Pancreas (tissue), 10 donors: Measurements from ENCODE around the gene ZNF322. TPM values are rescaled to one million over a fixed set of nuclear protein-coding genes. Genes with fewer than 3 reads are reported as not detected.

Experiments used
- ATAC-seq, 4 donors: fragments of 200-7000 bp; cut with Tn5 transposase; one replicate each; pipeline versions ENCODE4 v1.8.0 to v1.9.1; 2020; ENCODE audit warnings: mild to moderate bottlenecking in 4 of 4, moderate library complexity in 4 of 4
- DNase-seq, 6 donors: peaks; one replicate each; pipeline ENCODE4 v3.0.0-alpha.2; 2020
- FAIRE-seq: peaks from 2 replicates; lab custom pipeline; 2012; peaks lifted over from hg19 to GRCh38; lab: Jason Lieb, UNC
- H3K27ac ChIP-seq, 4 donors: fragments of 200-600 bp; sonication (generic); 1 replicate in 3 of 4; 2 replicates in 1 of 4; pipeline versions ENCODE4 v1.5.0 to v1.8.0; 2020
- H3K27me3 ChIP-seq, 4 donors: fragments of 200-600 bp; one replicate each; pipeline ENCODE4 v1.8.0; 2021
- H3K36me3 ChIP-seq, 3 donors: fragments of 200-600 bp; sonication (generic) in 1 of 3; one replicate each; pipeline versions ENCODE4 v1.5.0 to v1.8.0; 2020 to 2021
- H3K4me1 ChIP-seq, 3 donors: fragments of 200-600 bp; one replicate each; pipeline ENCODE4 v1.8.0; 2021
- H3K4me3 ChIP-seq, 4 donors: fragments of 200-600 bp; sonication (generic) in 2 of 4; one replicate each; pipeline versions ENCODE4 v1.5.0 to v1.8.0; 2020 to 2021
- H3K9me3 ChIP-seq, 4 donors: fragments of 200-600 bp; one replicate each; pipeline ENCODE4 v1.8.0; 2021
- CTCF ChIP-seq, 4 donors: fragments of 200-600 bp; sonication (generic) in 3 of 4; IDR thresholded peaks; one replicate each; pipeline versions ENCODE4 v1.5.0 to v1.8.0; 2021; ENCODE audit warnings: antibody characterized with exemption in 4 of 4
- WGBS, 2 donors: extraction: QIAGEN DNeasy Blood & Tissue Kit; methylation state at CpG; one replicate each; pipeline ENCODE4 v1.1.7; 2013; 5-methylcytosine and 5-hydroxymethylcytosine counted together
- intact Hi-C, 3 donors: fragments of 100-400 bp; cut with DNase I; formaldehyde crosslinking; loops; one replicate each; pipeline versions ENCODE4 v1.11.1 to v1.14.2; 2022
- polyA plus RNA-seq, 2 donors: library from polyadenylated mRNA; stranded (reverse); fragments of 200-250 nt; gene quantifications; one replicate each; pipeline ENCODE4 v1.2.3, GENCODE V29; 2013
- total RNA-seq, 6 donors: library from RNA; stranded (reverse); fragmentation: NEBNext Ultra II Directional in 4 of 6; extraction: Animal tissue kit (Norgen Biotek cat#: 25700) in 4 of 6; gene quantifications; one replicate each; pipeline versions ENCODE4 v1.2.1 to v1.2.4, GENCODE V29; 2021 to 2023
- donor health status: healthy with polysubstance abuse.
- donor health status: DM: no; HTN: no; CAD: no; lungs with moderate emphysema.
- donor health status: DM: no; HTN: no; CAD: no.
- donor health status: control.
- donor health status: control.
- donor health status: Bipolar disorder and iron deficiency.
- donor health status: DM: yes; HTN: yes; CAD: no.
- donor health status: DM: no; HTN: no; CAD: no.
- donor health status: DM: no; HTN: no; CAD: no.
- donor health status: DM: yes; HTN: yes; CAD: no.

Gene ZNF322
- total and polyA plus RNA-seq, 8 donors: 3.7 to 17.0 (median 6.8) TPM

- H3K27me3 ChIP-seq: peaks cover 0 to 41% (median 5%) of the 10 kb centered on the region in 4 donors
- FAIRE-seq (no peak), DNase-seq (no peak), ATAC-seq (no peak)
- WGBS, 2 donors: 24 to 27% methylated on average over 23 of the region's 23 CpGs
- H3K36me3 ChIP-seq: peaks cover 0 to 5% (median 0%) of the 10 kb centered on the region in 3 donors
- H3K4me1 ChIP-seq: peaks cover 0 to 18% (median 0%) of the 10 kb centered on the region in 3 donors
- intact Hi-C loops: loop anchor here in 1 of 3 donors (5.0 kb wide), 1 partner anchor 253 kb away; no protein-coding TSS in a partner anchor
- TF ChIP-seq CTCF (IDR thresholded peaks at IDR 0.05): no peak
- no peaks in the 10 kb centered on the region for H3K9me3 ChIP-seq
- H3K27ac ChIP-seq: peak overlapping the region in 1 of 4 donors; percentile 85
- H3K4me3 ChIP-seq: peak overlapping the region in 2 of 4 donors; percentile 88 to 95
Measured at GRCh38 chr6:26594730-26595632, 64.6 kb downstream of the ZNF322 start.

DNA sequence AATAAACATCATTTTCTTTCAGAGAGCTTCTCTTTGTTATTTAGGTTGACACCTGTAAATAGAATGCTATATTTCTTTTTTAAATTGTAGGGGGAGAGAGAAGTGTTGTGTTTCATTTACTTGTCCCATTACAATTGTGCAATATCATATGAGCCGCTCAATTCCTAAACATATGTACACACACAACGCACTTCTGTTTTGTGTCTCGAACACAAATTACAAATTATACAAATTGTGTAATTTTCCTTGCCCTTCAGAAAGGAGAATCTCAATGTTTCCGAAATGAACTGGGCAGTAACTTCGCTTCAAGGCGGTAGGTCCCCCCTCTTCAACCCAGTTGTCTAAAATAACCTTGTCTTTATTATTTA lies 65.4 kb downstream of the ZNF322 start:
- H3K27me3 ChIP-seq: peaks cover 0 to 41% (median 6%) of the 10 kb centered on the region in 4 donors
- no peak for TF ChIP-seq CTCF (IDR thresholded peaks at IDR 0.05)
- DNase-seq: no peak
- no peaks in the 10 kb centered on the region for H3K9me3 ChIP-seq
- ATAC-seq: no peak
- no peak for FAIRE-seq
- intact Hi-C loops: no loop called here
- WGBS, 2 donors: 26 to 38% methylated on average over 6 of the region's 6 CpGs
- peaks cover 0 to 18% (median 0%) of the 10 kb centered on the region in 3 donors for H3K4me1 ChIP-seq
- peaks cover 0 to 5% (median 0%) of the 10 kb centered on the region in 3 donors for H3K36me3 ChIP-seq
- no peak overlapping the region for H3K4me3 ChIP-seq
- H3K27ac ChIP-seq: no peak overlapping the region

DNA sequence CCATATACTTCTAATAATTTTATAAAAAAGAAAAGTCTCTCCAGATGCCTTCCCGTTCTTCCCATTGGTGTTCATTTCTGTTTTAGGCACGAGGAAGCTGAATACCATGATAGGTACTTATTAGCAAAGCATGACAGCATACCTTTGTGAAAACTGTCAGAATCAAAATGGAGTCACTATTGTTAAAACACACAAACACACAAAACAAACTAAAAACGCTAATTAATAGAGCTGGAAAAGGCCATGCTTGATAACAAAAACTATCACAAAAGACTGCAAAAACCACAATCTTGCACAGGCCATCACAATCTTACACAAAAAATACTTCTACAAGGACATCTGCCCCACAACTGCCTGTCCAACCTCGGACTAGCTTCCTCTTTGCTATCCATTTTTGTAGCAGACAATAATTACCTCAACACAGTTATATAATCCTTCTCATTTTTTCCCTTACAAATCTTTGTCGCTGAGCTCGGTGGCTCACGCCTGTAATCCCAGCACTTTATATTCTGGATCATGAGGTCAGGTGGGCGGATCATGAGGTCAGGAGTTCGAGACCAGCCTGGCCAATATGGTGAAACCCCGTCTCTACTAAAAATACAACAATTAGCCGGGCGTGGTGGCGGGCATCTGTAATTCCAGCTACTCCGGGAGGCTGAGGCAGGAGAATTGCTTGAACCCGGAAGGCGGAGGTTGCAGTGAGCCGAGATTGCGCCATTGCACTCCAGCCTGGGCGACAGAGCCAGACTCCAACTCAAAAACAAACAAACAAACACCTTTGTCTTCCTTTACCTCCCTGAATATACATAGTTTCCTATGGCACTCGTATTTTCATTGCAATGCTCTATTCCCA lies 66.0 kb downstream of the ZNF322 start:
- H3K27ac ChIP-seq: no peak overlapping the region
- no peak for FAIRE-seq
- no peak overlapping the region for H3K4me3 ChIP-seq
- peaks cover 0 to 18% (median 0%) of the 10 kb centered on the region in 3 donors for H3K4me1 ChIP-seq
- peaks cover 0 to 41% (median 6%) of the 10 kb centered on the region in 4 donors for H3K27me3 ChIP-seq
- H3K9me3 ChIP-seq: no peaks in the 10 kb centered on the region
- no peak for DNase-seq
- no peak for ATAC-seq
- intact Hi-C loops: no loop called here
- TF ChIP-seq CTCF (IDR thresholded peaks at IDR 0.05): no peak
- peaks cover 0 to 1% (median 0%) of the 10 kb centered on the region in 3 donors for H3K36me3 ChIP-seq
- 31 to 36% methylated on average over 20 of the region's 20 CpGs for WGBS, 2 donors

DNA sequence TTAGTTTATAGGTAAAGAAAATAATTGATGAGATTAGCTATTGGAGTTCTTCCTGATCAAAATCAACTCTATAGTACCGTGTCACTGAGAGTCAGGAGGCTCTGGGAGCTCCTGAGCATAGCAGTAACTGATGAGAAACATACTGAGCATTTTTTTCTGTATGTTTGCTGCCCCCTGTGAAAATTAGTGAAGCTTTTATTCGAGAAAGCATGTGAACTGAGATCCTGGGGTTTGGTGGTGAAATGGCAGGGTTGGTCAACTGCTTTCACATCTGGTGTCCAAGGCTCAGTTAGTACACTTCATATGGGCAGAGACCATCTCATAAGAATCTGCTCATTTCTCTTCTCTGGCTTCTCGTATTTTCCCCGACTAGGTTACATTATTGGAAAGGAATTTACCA lies 66.9 kb downstream of the ZNF322 start:
- no peak for ATAC-seq
- Histone ChIP-seq H3K36me3 (no peaks in the 10 kb centered on the region), H3K27me3 (peaks cover 0 to 41% (median 6%) of the 10 kb centered on the region in 4 donors), H3K9me3 (no peaks in the 10 kb centered on the region), H3K4me3 (no peak overlapping the region), H3K4me1 (peaks cover 0 to 11% (median 0%) of the 10 kb centered on the region in 3 donors), H3K27ac (no peak overlapping the region)
- intact Hi-C loops: no loop called here
- no peak for FAIRE-seq
- WGBS, 2 donors: 36 to 44% methylated on average over 4 of the region's 4 CpGs
- no peak for DNase-seq
- TF ChIP-seq CTCF (IDR thresholded peaks at IDR 0.05): no peak
